GM10248 (cell line): ENCODE results near the gene RXYLT1.

ENCODE experiments used
- CTCF ChIA-PET: fragments of 300-600 bp; sonication (Branson Sonifier 250); formaldehyde crosslinking; extraction: SDS; loops from one replicate; lab custom pipeline; 2021; ENCODE audit warnings: antibody characterized with exemption; lab: Yijun Ruan, JAX
- POLR2A ChIA-PET: fragments of 350-650 bp; sonication (Branson Sonifier 250); formaldehyde crosslinking; extraction: SDS; loops from one replicate; lab custom pipeline; 2020; ENCODE audit warnings: antibody characterized with exemption; lab: Yijun Ruan, JAX
- DNase-seq: peaks from one replicate; pipeline ENCODE4 v3.0.0; 2012; ENCODE audit errors: extremely low spot score
- TF ChIP-seq, protein P1 (sequence below): IDR thresholded peaks from 2 replicates; pipeline ENCODE4 v1.5.1; 2012; ENCODE audit warnings: mild to moderate bottlenecking, low read depth; ENCODE audit errors: extremely low read depth, missing control alignments, control extremely low read depth

RXYLT1 gene

DNA sequence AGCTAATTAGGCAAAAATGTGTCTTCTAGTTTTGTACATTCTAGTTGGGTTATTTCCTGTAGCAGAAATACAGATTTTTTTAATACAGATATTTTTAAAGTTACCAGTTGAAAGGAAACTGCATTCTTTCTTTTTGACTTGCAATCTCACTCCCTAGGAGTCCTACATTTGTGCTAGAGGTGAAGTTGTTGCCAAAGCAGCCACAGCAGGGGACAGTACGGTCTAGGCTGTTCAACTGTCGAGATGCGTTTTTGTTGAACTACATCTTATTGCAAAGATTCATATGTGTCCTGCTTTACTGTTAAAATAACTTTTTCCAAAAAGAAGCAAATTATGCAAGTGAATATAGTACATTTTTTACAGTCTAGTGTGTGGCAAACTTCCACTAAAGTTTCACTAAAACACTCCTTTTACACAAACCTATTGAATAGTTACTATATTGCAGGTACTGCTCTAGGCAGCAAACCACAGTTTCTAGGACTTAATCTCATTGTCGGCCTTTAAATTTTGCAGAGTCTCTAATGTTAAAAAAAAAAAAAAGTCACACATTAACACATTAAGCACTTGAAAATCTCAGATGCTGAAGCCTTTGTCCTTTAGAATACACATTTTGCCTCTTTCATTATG, 34.5 kb downstream of the RXYLT1 start:
- CTCF ChIA-PET: interaction anchor here (1.0 to 3.4 kb wide), 4 partner anchors 12 to 412 kb away, joined by 3 to 12 read pairs (median 4); partner anchors contain the start of gene SRGAP1

DNA sequence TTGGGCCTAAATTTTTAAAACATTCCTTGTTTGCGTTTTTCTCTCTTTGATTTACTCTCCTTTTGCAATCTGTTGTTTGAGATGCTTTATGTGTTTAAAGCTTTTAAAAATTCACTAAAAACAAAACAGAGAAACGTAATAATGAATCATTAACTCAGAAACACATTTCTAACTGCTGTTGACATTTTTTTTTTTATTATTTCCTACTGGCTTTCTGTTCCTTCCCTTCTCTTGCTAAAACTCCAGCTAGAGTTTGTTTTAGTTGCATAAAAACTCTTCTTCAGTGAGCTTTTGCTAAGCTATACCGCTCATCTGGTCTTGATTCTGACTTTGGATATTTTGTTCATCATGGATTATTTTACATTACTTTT, 35.8 kb downstream of the RXYLT1 start:
- TF ChIP-seq, protein P1, sequence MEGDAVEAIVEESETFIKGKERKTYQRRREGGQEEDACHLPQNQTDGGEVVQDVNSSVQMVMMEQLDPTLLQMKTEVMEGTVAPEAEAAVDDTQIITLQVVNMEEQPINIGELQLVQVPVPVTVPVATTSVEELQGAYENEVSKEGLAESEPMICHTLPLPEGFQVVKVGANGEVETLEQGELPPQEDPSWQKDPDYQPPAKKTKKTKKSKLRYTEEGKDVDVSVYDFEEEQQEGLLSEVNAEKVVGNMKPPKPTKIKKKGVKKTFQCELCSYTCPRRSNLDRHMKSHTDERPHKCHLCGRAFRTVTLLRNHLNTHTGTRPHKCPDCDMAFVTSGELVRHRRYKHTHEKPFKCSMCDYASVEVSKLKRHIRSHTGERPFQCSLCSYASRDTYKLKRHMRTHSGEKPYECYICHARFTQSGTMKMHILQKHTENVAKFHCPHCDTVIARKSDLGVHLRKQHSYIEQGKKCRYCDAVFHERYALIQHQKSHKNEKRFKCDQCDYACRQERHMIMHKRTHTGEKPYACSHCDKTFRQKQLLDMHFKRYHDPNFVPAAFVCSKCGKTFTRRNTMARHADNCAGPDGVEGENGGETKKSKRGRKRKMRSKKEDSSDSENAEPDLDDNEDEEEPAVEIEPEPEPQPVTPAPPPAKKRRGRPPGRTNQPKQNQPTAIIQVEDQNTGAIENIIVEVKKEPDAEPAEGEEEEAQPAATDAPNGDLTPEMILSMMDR: no peak
- DNase-seq: no peak
- ChIA-PET CTCF (interaction anchor here (1.4 to 3.4 kb wide), 3 partner anchors 11 to 441 kb away, joined by 4 to 12 read pairs (median 4); partner anchors contain the start of gene SRGAP1), POLR2A (no interaction called here)

More for the DNA sequence above, 34.5 kb downstream of the RXYLT1 start:
- DNase-seq: no peak
- TF ChIP-seq, protein P1: no peak
- POLR2A ChIA-PET: no interaction called here

DNA sequence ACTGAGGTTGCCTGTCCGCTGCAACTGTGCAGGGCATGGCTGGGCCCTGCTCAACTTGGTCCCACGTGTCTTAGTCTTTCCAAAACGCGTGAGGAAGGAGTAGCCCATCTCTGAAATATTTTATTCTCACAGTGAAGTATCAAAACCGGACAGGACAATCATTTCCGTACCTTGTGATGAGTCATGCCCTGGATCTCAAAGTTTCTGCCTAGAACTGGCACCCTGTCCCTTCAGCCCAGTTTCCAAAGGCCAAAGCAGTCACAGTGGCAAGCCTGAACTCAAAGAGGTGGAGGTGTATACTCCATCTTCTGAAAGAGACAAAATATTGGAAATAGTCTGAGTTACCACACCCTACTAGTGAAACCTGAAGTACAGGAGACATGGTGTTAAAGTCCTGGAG, 36.3 kb downstream of the RXYLT1 start:
- ChIA-PET CTCF (interaction anchor here (1.4 to 3.4 kb wide), 2 partner anchors 11 to 440 kb away, joined by 4 to 12 read pairs; no protein-coding TSS in a partner anchor), POLR2A (no interaction called here)

DNA sequence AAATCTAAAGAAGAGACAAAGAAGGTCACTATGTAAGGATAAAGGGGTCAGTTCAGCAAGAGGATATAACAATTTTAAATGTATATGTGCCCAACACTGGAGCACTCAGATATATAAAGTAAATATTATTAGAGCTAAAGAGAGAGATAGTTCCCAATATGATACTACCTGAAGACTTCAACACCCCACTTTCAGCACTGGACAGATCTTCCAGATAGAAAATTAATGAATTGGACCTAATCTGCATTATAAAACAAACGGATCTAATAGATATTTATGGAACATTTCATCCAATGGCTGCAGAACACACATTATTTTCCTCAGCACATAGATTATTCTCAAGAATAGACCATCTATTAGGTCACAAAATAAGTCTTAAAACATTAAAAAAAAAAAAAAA, 40.7 kb downstream of the RXYLT1 start:
- DNase-seq: no peak
- CTCF ChIA-PET: no interaction called here
- TF ChIP-seq, protein P1: no peak
- POLR2A ChIA-PET: no interaction called here

More for the DNA sequence above, 36.3 kb downstream of the RXYLT1 start:
- DNase-seq: no peak
- TF ChIP-seq, protein P1: no peak

DNA sequence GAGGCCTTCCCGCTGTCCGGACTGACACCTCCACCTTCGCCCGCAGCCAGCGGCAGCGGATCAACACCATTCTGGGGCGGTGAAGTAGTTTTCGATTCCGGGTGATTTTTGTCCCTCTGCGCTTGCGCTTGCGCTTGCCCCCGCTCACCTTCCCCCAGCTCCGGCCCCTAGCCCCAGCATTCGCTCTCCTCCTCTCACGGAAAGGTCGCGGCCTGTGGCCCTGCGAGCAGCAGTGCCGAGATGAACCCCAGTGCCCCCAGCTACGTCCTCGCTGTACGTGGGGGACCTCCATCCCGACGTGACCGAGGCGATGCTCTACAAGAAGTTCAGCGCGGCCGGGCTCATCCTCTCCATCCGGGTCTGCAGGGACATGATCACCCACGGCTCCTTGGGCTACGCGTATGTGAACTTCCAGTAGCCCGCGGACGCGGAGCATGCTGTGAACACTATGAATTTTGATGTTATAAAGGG, 42.1 kb downstream of the RXYLT1 start:
- DNase-seq: no peak
- TF ChIP-seq, protein P1: no peak

DNA sequence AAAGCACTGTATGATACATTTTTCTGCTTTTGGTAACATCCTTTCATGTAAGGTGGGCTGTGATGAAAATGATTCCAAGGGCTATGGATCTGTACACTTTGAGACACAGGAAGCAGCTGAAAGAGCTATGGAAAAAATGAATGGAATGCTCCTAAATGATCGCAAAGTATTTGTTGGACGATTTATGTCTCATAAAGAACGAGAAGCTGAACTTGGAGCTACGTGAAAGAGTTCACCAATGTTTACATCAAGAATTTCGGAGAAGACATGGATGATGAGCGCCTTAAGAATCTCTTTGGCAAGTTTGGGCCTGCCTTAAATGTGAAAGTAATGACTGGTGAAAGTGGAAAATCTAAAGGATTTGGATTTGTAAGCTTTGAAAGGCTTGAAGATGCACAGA, 42.6 kb downstream of the RXYLT1 start:
- ChIA-PET CTCF (interaction anchor here (1.0 to 1.3 kb wide), 3 partner anchors 17 to 434 kb away, joined by 3 read pairs; no protein-coding TSS in a partner anchor), POLR2A (no interaction called here)
- TF ChIP-seq, protein P1: no peak
- DNase-seq: no peak

More for the DNA sequence above, 42.1 kb downstream of the RXYLT1 start:
- POLR2A ChIA-PET: no interaction called here
- CTCF ChIA-PET: no interaction called here
